T-cell (primary cell): Measurements from ENCODE around the gene C2orf69. TPM values are rescaled to one million over a fixed set of nuclear protein-coding genes. Genes with fewer than 3 reads are reported as not detected.

Experiments
- total RNA-seq, 35 experiments: library from RNA in 6 of 35; stranded (reverse) in 6 of 35; fragments of 120-200 nt in 1 of 35; gene quantifications; one replicate each; pipeline versions ENCODE4 v1.2.1 to v1.2.4 and lab custom pipeline; 2013 to 2026

The C2orf69 gene
- total RNA-seq, 5 donors from 2014 or later (not counting 1 experiment from before 2014, with no cell fraction given) = 12.3 to 12.9 (median 12.6) TPM

Other genes with a start within 250 kb of the C2orf69 start
- gene FTCDNL1, start 60.1 kb upstream of the C2orf69 start, total RNA-seq = 1 to 10 TPM in 4 of 5 donors, under 1 TPM in 1; 0.77 to 3.8 (median 2.6) TPM
- 10 to 100 TPM in 2 of 5 donors, 1 to 10 TPM in 3; 7.9 to 13.1 (median 9.4) TPM for gene TYW5, start 44.2 kb downstream of the C2orf69 start, total RNA-seq
- 10 to 100 TPM; 13.9 to 29.6 (median 14.7) TPM for gene MAIP1, start 44.3 kb downstream of the C2orf69 start, total RNA-seq